Measurements from ENCODE around the gene PIK3C2G. TPM values are rescaled to one million over a fixed set of nuclear protein-coding genes. Genes with fewer than 3 reads are reported as not detected.

Gene PIK3C2G
- total and polyA plus RNA-seq, 2 of the 4 experiments (the other 2 are of a cell fraction): not detected

DNA sequence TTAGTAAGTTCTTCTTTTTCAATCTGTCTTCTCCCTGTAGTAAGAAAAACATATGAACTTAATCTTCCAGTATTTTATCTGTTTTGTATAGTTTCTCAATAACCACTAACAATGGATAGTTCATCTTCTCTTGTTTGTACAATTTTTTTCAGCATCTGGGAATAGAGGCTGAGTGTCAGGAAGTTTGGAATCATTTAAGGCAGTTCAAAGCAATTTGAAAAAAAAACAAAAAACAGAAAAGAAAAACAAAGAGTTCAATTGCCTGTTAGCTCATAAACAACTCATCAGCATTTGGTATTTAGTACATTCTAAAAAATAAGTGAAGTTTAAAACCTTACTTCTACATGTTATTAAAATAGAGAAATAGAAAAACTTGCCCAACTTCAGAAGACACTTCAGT lies 359.7 kb downstream of the PIK3C2G start:
- H3K4me2 ChIP-seq (ENCODE audit: low read depth, low read length): no peak overlapping the region
- CTCF ChIA-PET: no interaction called here
- POLR2A ChIA-PET (ENCODE audit: unreplicated experiment): no interaction called here

More for the DNA sequence above, 359.7 kb downstream of the PIK3C2G start:
- BruUV-seq (replicated peaks): no TSS peak
- H3K4me1 ChIP-seq (ENCODE audit: control insufficient read depth, insufficient read depth, low read length): no peaks in the 10 kb centered on the region
- H2BK20ac ChIP-seq (ENCODE audit: low read depth, low read length): no peak overlapping the region
- H2AFZ ChIP-seq (replicated peaks; ENCODE audit: low read length, poor library complexity): no peak overlapping the region
- H3K18ac ChIP-seq (ENCODE audit: low read depth, low read length): no peak overlapping the region
- no peaks in the 10 kb centered on the region for H3K9me1 ChIP-seq (ENCODE audit: insufficient read depth, low read length)
- no peak overlapping the region for H2BK15ac ChIP-seq (ENCODE audit: low read depth, low read length)
- TF ChIP-seq RCOR1 (IDR thresholded peaks at IDR 0.05; ENCODE audit: insufficient replicate concordance, low read length): no peak
- TF ChIP-seq, protein P1, sequence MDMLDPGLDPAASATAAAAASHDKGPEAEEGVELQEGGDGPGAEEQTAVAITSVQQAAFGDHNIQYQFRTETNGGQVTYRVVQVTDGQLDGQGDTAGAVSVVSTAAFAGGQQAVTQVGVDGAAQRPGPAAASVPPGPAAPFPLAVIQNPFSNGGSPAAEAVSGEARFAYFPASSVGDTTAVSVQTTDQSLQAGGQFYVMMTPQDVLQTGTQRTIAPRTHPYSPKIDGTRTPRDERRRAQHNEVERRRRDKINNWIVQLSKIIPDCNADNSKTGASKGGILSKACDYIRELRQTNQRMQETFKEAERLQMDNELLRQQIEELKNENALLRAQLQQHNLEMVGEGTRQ (IDR thresholded peaks at IDR 0.05; ENCODE audit: low read depth, low read length): no peak
- no peak for TF ChIP-seq RFX5 (IDR thresholded peaks at IDR 0.05; ENCODE audit: low read depth, low read length)
- no peak for TF ChIP-seq BHLHE40 (IDR thresholded peaks at IDR 0.05; ENCODE audit: low read depth, low read length)
- TF ChIP-seq, protein P2, sequence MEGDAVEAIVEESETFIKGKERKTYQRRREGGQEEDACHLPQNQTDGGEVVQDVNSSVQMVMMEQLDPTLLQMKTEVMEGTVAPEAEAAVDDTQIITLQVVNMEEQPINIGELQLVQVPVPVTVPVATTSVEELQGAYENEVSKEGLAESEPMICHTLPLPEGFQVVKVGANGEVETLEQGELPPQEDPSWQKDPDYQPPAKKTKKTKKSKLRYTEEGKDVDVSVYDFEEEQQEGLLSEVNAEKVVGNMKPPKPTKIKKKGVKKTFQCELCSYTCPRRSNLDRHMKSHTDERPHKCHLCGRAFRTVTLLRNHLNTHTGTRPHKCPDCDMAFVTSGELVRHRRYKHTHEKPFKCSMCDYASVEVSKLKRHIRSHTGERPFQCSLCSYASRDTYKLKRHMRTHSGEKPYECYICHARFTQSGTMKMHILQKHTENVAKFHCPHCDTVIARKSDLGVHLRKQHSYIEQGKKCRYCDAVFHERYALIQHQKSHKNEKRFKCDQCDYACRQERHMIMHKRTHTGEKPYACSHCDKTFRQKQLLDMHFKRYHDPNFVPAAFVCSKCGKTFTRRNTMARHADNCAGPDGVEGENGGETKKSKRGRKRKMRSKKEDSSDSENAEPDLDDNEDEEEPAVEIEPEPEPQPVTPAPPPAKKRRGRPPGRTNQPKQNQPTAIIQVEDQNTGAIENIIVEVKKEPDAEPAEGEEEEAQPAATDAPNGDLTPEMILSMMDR (conservative IDR thresholded peaks at IDR 0.05; ENCODE audit: low read depth, low read length): no peak
- no peak for TF ChIP-seq RAD21 (IDR thresholded peaks at IDR 0.05; ENCODE audit: low read length)
- no peak for TF ChIP-seq CEBPB (IDR thresholded peaks at IDR 0.05; ENCODE audit: low read depth, low read length)
- no peak for TF ChIP-seq FOS (IDR thresholded peaks at IDR 0.05; ENCODE audit: low read depth, low read length)
- TF ChIP-seq CHD1 (IDR thresholded peaks at IDR 0.05; ENCODE audit: low read depth, low read length): no peak
- no peak for TF ChIP-seq MXI1 (IDR thresholded peaks at IDR 0.05; ENCODE audit: borderline replicate concordance, low read depth, low read length)
- TF ChIP-seq SMC3 (IDR thresholded peaks at IDR 0.05; ENCODE audit: low read depth, low read length): no peak
- TF ChIP-seq NFE2L2 (IDR thresholded peaks at IDR 0.05; ENCODE audit: low read depth, low read length): no peak
- no peak for TF ChIP-seq MAZ (IDR thresholded peaks at IDR 0.05; ENCODE audit: borderline replicate concordance, low read depth, low read length)
- TF ChIP-seq POLR2A (IDR thresholded peaks at IDR 0.05; ENCODE audit: low read depth, low read length): no peak
- TF ChIP-seq MAFK (IDR thresholded peaks at IDR 0.05; ENCODE audit: low read depth, low read length): no peak
- TF ChIP-seq, protein P3, sequence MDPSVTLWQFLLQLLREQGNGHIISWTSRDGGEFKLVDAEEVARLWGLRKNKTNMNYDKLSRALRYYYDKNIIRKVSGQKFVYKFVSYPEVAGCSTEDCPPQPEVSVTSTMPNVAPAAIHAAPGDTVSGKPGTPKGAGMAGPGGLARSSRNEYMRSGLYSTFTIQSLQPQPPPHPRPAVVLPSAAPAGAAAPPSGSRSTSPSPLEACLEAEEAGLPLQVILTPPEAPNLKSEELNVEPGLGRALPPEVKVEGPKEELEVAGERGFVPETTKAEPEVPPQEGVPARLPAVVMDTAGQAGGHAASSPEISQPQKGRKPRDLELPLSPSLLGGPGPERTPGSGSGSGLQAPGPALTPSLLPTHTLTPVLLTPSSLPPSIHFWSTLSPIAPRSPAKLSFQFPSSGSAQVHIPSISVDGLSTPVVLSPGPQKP (IDR thresholded peaks at IDR 0.05; ENCODE audit: borderline replicate concordance, low read depth, low read length): no peak
- no peak overlapping the region for H3K4ac ChIP-seq (ENCODE audit: low read depth, low read length)
- H3K14ac ChIP-seq (replicated peaks; ENCODE audit: low read depth, low read length): no peak overlapping the region
- no peak overlapping the region for H2BK120ac ChIP-seq (ENCODE audit: low read depth, low read length)
- H4K91ac ChIP-seq (ENCODE audit: insufficient read depth, low read depth, low read length): no peak overlapping the region
- H3K9ac ChIP-seq (ENCODE audit: low read depth, low read length): no peak overlapping the region
- no peak overlapping the region for H4K8ac ChIP-seq (ENCODE audit: low read depth in 2 of 2, low read length in 2 of 2)
- no peak overlapping the region for H2BK5ac ChIP-seq (ENCODE audit: low read depth, low read length, poor library complexity, severe bottlenecking)
- no peak overlapping the region for H4K5ac ChIP-seq (ENCODE audit: low read depth, low read length)
- no peaks in the 10 kb centered on the region for H3K36me3 ChIP-seq (ENCODE audit: control insufficient read depth, insufficient read depth, low read length)
- no peaks in the 10 kb centered on the region for H3K79me1 ChIP-seq (ENCODE audit: low read depth in 1 of 2, low read length in 2 of 2)
- DNase-seq (no peak), ATAC-seq (ENCODE audit: low read depth) (no peak)
- H2AK5ac ChIP-seq (ENCODE audit: low read depth, low read length): no peak overlapping the region
- no peaks in the 10 kb centered on the region for H3K27me3 ChIP-seq (ENCODE audit: control insufficient read depth, insufficient read depth, low read length)
- no peak overlapping the region for H2AK9ac ChIP-seq (replicated peaks; ENCODE audit: low read depth, low read length, poor library complexity)
- intact Hi-C loops (cut with micrococcal nuclease) (no loop called here), in situ Hi-C loops (cut with MboI; ENCODE audit: low sequenced_read_pairs) (no loop called here), dilution Hi-C loops (cut with HindIII; ENCODE audit: low sequenced_read_pairs, unreplicated experiment) (no loop called here)
- no peak overlapping the region for H3K27ac ChIP-seq (ENCODE audit: insufficient read depth, low read length)
- H3K9me3 ChIP-seq (ENCODE audit: control insufficient read depth, insufficient read depth, low read length): no peaks in the 10 kb centered on the region
- H3K23ac ChIP-seq (ENCODE audit: low read depth, low read length): no peak overlapping the region
- no peaks in the 10 kb centered on the region for H4K20me1 ChIP-seq (ENCODE audit: insufficient read depth, low read length)
- no peak overlapping the region for H3K4me3 ChIP-seq (ENCODE audit: insufficient read depth, low read depth, low read length)
- H3K56ac ChIP-seq (ENCODE audit: extremely low read depth, insufficient read depth, low read length): no peak overlapping the region

All from IMR-90 (cell line).